ENCODE measurements around the gene UGT1A1.

Gene UGT1A1

DNA sequence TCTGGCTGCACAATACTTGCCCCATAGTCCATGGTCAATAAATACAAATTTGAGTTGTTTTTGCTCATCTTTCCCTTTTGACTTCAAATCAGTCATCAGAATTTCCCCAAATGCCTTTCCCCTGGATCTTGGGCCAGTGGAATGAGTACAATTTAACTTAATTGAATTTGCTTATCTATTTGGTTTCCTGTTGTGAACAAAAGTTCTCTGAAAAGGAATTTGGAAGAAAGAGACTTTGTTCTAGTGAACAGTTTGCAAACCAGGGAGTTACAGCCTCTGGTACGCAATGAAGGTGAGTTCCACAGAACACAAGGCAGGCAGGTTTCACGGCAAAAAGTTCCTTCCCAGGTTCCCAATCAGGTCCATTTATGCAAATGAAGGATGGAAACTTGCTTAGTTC, 1.2 kb upstream of the UGT1A1 start:
- Histone ChIP-seq H4K20me1 (ENCODE audit: insufficient read depth, low read length) (no peaks in the 10 kb centered on the region), H3K9ac (ENCODE audit: low read length) (no peak overlapping the region), H3K27ac (ENCODE audit: low read depth, low read length, poor library complexity, severe bottlenecking) (no peak overlapping the region), H3K79me2 (ENCODE audit: insufficient read depth, low read length) (no peaks in the 10 kb centered on the region), H3K9me3 (ENCODE audit: low read length) (no peaks in the 10 kb centered on the region), H3K4me2 (ENCODE audit: low read length) (no peak overlapping the region), H3K9me2 (ENCODE audit: low read depth, low read length) (no peaks in the 10 kb centered on the region), H2AFZ (ENCODE audit: low read length) (no peak overlapping the region), H3K36me3 (ENCODE audit: insufficient read depth, low read length) (no peaks in the 10 kb centered on the region), H3K4me3 (ENCODE audit: low read depth, low read length, poor library complexity, severe bottlenecking) (no peak overlapping the region), H3F3A (ENCODE audit: insufficient read depth, low read length) (no peaks in the 10 kb centered on the region), H3K4me1 (ENCODE audit: insufficient read depth, low read length, severe bottlenecking) (no peaks in the 10 kb centered on the region), H3K27me3 (ENCODE audit: insufficient read depth, low read length) (no peaks in the 10 kb centered on the region)
- no peak for TF ChIP-seq EZH2 (IDR thresholded peaks at IDR 0.05; ENCODE audit: borderline replicate concordance, low read length)
- TF ChIP-seq, protein P1, sequence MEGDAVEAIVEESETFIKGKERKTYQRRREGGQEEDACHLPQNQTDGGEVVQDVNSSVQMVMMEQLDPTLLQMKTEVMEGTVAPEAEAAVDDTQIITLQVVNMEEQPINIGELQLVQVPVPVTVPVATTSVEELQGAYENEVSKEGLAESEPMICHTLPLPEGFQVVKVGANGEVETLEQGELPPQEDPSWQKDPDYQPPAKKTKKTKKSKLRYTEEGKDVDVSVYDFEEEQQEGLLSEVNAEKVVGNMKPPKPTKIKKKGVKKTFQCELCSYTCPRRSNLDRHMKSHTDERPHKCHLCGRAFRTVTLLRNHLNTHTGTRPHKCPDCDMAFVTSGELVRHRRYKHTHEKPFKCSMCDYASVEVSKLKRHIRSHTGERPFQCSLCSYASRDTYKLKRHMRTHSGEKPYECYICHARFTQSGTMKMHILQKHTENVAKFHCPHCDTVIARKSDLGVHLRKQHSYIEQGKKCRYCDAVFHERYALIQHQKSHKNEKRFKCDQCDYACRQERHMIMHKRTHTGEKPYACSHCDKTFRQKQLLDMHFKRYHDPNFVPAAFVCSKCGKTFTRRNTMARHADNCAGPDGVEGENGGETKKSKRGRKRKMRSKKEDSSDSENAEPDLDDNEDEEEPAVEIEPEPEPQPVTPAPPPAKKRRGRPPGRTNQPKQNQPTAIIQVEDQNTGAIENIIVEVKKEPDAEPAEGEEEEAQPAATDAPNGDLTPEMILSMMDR (IDR thresholded peaks at IDR 0.05; ENCODE audit: low read length) = no peak

DNA sequence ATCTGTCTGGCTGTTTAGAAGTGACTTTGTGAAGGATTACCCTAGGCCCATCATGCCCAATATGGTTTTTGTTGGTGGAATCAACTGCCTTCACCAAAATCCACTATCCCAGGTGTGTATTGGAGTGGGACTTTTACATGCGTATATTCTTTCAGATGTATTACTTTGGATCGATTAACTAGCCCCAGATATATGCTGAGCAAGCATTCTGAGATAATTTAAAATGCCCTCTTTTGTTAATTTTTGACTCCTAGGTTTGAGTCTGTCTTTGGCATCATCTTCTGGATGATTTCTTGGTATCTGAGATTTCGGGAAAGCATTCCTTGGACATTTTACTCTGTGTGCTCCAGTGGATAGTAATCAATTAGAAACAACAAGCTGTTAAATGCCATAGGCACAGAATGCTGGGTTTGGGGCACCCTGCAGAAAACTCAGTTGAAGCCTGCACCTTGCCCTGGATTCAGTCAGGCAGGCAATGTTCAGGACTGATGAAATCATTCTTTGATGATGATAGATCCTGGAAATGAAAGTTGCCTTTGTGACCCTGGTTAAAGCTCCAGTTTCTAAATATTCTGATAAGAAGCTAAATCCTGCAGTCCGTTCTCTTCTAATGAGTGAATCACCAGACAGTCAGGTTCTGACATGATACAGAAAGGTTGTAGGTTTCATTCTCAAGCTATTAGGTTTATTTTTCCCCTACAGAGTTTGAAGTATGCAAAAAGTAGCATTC, 1.1 kb downstream of the UGT1A1 start:
- H3K4me1 ChIP-seq (ENCODE audit: insufficient read depth, low read length, severe bottlenecking) = no peaks in the 10 kb centered on the region
- H4K20me1 ChIP-seq (ENCODE audit: insufficient read depth, low read length) = no peaks in the 10 kb centered on the region
- TF ChIP-seq, protein P1 (IDR thresholded peaks at IDR 0.05; ENCODE audit: low read length) = no peak
- no peak for TF ChIP-seq EZH2 (IDR thresholded peaks at IDR 0.05; ENCODE audit: borderline replicate concordance, low read length)
- no peaks in the 10 kb centered on the region for H3F3A ChIP-seq (ENCODE audit: insufficient read depth, low read length)
- H3K79me2 ChIP-seq (ENCODE audit: insufficient read depth, low read length) = no peaks in the 10 kb centered on the region
- H2AFZ ChIP-seq (ENCODE audit: low read length) = no peak overlapping the region
- H3K27me3 ChIP-seq (ENCODE audit: insufficient read depth, low read length) = no peaks in the 10 kb centered on the region
- no peak overlapping the region for H3K4me2 ChIP-seq (ENCODE audit: low read length)
- H3K9me2 ChIP-seq (ENCODE audit: low read depth, low read length) = no peaks in the 10 kb centered on the region
- H3K9ac ChIP-seq (ENCODE audit: low read length) = no peak overlapping the region
- H3K9me3 ChIP-seq (ENCODE audit: low read length) = no peaks in the 10 kb centered on the region
- H3K4me3 ChIP-seq (ENCODE audit: low read depth, low read length, poor library complexity, severe bottlenecking) = no peak overlapping the region
- H3K36me3 ChIP-seq (ENCODE audit: insufficient read depth, low read length) = no peaks in the 10 kb centered on the region
- H3K27ac ChIP-seq (ENCODE audit: low read depth, low read length, poor library complexity, severe bottlenecking) = no peak overlapping the region

DNA sequence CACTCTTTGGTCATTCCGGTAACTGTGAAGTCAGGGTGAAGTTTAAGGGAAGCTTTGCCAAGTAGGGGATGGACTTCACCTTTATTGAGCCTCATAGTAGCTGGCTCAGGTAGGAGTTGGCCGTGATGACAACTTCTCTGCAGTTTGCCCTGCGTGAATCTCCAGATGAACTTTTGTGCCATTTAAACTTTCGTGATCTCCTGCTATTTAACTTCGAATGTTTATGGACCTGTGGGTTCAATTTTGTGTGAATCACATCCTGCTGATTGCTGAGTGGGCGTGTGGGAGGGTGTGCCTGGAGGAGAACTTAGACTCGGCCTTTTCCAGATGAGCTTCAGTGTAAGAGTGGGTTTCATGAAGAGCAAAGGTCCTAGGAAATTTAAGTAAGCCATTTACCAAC, 4.2 kb downstream of the UGT1A1 start:
- no peaks in the 10 kb centered on the region for H3F3A ChIP-seq (ENCODE audit: insufficient read depth, low read length)
- H3K4me3 ChIP-seq (ENCODE audit: low read depth, low read length, poor library complexity, severe bottlenecking) = no peak overlapping the region
- no peaks in the 10 kb centered on the region for H4K20me1 ChIP-seq (ENCODE audit: insufficient read depth, low read length)
- no peak overlapping the region for H3K9ac ChIP-seq (ENCODE audit: low read length)
- no peaks in the 10 kb centered on the region for H3K9me2 ChIP-seq (ENCODE audit: low read depth, low read length)
- H3K27me3 ChIP-seq (ENCODE audit: insufficient read depth, low read length) = no peaks in the 10 kb centered on the region
- no peaks in the 10 kb centered on the region for H3K9me3 ChIP-seq (ENCODE audit: low read length)
- H3K4me1 ChIP-seq (ENCODE audit: insufficient read depth, low read length, severe bottlenecking) = no peaks in the 10 kb centered on the region
- TF ChIP-seq EZH2 (IDR thresholded peaks at IDR 0.05; ENCODE audit: borderline replicate concordance, low read length) = no peak
- TF ChIP-seq, protein P1 (IDR thresholded peaks at IDR 0.05; ENCODE audit: low read length) = no peak
- no peaks in the 10 kb centered on the region for H3K36me3 ChIP-seq (ENCODE audit: insufficient read depth, low read length)
- no peak overlapping the region for H3K4me2 ChIP-seq (ENCODE audit: low read length)
- no peak overlapping the region for H2AFZ ChIP-seq (ENCODE audit: low read length)
- H3K27ac ChIP-seq (ENCODE audit: low read depth, low read length, poor library complexity, severe bottlenecking) = no peak overlapping the region
- H3K79me2 ChIP-seq (ENCODE audit: insufficient read depth, low read length) = no peaks in the 10 kb centered on the region
